G401 (cell line): ENCODE measurements around the gene METTL25B. TPM values are rescaled to one million over a fixed set of nuclear protein-coding genes. Genes with fewer than 3 reads are reported as not detected.

ENCODE experiments used
- DNase-seq: peaks from one replicate; pipeline ENCODE4 v3.0.0-alpha.2; 2015; ENCODE audit warnings: low spot score
- in situ Hi-C: cut with HindIII; loops from 2 replicates; pipeline ENCODE4 v1.10.0; 2016; ENCODE audit warnings: low sequenced_read_pairs, mixed read lengths
- total RNA-seq: library from RNA; depleted of rRNA; stranded (reverse); fragments of >200 nt; shearing (Covaris generic); gene quantifications from 2 replicates; pipeline ENCODE4 v1.2.3, GENCODE V29; 2014

Gene METTL25B
- total RNA-seq, 1 experiment from 2014 or later: 54.8 TPM

DNA sequence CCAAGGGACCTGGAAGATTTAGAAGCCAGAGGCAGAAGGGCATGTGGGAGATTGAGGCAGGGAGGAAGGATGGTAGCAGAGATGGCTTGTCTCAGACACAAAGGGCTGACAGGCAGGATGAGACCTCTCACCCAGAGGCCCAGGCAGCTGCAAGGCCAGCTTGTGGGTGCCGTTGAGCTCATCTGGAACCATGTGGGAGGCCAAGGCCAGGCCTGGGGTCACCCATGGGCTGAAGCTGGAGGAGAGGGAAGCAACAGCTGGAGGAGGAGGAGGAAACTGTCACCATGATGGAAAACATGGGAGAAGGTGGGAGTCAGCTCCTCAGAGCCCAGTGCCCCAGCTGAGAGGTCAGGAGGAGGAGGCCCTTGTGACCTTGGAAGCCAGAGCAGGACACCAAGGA lies 29.3 kb upstream of the METTL25B start:
- DNase-seq: no peak
- in situ Hi-C loops: no loop called here

DNA sequence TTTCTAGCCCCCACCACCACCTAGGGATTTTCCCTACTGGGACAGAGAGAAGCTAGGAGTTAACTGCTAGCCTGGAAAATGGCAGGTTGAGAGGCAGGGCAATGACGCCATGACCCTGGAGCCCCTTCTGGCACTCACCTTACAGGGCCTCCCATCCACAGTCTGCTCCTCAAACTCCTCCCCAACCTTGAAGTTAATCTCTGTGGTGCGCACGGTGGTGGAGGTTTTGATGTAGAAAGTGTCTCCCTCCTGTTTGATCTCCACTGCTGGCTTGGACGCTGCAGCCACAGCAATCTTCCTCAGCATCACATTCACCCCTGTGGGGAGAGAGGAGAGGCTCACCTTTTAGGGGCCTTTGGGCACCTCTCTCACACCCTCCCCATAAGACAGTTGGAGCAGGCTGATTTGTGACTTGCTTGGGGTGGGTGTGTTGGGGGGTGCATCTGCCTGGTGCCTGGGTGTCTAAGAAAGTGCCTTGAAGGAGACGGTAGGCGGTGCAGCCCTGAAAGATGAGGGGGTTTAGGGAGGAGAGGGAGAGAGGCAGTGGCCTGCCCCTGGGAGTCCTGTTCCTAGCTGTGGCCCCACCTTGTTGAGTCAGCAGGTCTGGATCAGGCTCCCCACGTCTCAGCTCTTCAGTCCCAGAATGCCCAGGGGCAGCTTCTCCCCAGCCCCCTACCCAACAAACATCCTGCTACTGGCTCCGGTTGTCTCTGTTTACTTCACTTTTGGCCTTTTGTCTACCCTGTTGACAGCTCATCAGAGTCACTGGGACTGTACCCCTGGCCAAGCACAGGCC lies 27.3 kb upstream of the METTL25B start:
- no peak for DNase-seq
- in situ Hi-C loops: no loop called here

DNA sequence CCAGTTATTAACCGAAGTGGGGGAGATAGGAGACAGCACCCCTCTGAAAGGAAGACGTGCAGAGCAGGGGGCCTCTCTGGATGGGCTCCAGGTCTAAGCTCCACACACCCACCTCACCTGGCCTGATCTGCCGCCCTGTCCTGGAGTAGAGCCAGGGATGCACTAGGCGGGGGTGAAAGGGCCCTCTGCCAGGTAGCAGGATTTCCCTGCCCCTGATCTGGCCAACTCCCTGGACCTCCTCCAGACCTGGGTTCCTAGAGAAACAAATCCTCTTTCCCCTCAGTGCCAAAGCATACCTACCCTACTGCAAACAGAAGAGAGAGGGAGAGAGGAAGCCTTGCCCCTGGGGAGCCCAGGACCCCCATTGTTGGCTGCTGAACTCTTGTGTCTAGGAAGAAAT lies 24.9 kb upstream of the METTL25B start:
- DNase-seq: no peak
- in situ Hi-C loops: no loop called here

DNA sequence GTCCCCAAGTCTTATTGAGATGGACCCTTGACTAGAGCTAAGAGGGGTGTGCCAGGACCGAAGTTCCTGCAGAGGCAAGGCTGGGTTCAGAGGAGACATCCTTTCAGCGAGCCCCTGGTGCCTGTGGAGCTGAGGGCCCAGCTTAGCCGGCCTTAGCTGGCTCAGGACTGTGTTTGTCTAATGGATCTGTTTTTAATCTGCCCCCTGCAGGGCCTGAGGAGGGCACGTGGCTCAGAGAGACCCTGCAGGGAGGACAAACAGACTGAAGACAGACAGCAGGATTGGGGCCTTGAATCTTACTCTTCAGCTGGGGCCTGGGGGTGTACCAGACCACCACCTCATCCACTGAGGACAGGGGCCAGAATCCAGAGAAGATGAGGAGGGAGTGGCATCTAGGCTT lies 24.5 kb upstream of the METTL25B start:
- in situ Hi-C loops: no loop called here
- DNase-seq: no peak

DNA sequence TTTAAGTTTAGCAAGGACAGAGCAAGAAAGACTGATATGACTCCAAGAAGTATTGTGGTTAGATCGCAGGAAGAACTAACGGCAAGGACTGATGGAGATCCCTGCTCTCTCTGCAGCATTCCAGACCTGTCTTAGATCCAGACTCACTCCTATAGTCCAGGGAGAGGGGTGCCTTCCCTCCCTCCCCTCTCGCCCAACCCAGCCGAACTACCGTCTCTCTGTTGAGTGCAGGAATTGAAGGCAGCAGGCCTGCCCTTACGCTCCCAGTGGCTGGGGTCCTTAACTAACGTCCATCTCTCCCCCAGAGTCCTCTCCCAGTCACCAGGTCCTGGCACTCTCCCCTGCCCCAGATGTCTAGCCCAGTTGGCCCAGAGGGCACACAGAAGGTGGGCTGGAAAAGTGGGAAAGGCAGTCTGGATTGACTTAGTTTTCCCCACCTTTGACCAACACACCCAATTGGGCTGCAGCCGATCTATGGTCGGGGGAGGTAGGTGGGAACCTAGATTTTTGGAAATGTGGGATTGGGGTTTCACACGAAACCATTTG lies 24.0 kb upstream of the METTL25B start:
- DNase-seq: no peak
- in situ Hi-C loops: no loop called here

DNA sequence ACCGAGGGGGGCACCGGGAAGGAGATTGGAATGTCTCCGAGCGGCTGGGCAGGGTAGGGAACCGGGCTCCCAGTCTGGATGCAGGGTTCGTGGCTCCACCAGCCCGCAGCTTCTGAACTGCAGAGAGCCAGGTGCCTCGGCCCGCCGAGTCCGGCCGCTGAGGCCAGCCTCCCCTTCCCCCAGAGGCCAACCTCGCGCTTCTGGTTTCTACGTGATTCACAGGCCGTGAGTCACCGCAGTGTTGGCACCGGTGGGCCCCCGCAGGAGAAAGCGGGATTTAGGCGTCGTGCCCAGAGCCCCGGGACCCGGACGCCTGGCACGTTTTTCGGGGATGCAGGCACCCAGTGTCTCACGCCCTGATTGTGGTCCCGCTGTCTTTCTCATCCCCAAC lies 23.3 kb upstream of the METTL25B start:
- in situ Hi-C loops: no loop called here
- no peak for DNase-seq

DNA sequence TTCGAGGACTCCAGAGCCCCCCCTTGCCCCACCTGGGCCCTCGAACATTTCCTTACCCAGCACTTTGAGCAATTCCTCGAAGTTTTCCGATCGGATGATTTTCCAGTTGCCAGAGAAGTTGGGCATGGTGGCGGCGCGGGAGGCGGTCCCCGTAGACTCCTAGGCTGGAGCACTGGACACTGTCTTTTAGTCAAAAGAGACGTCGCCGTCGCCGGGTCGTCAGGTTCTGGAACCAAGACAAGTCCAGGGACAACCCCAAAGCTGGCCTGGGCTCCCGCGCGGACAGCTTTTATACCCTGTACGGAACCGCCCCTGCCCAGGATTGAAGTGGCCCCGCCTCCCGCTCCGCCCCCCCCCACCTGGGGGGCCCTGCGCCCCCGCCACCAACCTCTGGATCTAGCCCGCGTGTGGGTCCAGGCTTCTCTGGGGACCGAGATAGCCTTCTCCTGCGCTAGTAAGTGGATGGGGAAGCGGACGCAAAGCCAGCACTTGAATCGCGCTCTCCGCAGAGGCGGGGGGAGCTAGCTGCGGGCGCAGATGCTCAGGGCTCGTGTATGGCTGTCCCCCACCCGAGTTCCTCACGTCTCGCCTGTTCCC lies 22.9 kb upstream of the METTL25B start, which contains the start of gene CRABP2:
Gene CRABP2, minus strand, starts transcription at position 263 of the 597 bp plus-strand sequence. Its CDS starts 137 bp downstream, at position 126.
- in situ Hi-C loops: no loop called here
- peak; percentile 55 for DNase-seq

DNA sequence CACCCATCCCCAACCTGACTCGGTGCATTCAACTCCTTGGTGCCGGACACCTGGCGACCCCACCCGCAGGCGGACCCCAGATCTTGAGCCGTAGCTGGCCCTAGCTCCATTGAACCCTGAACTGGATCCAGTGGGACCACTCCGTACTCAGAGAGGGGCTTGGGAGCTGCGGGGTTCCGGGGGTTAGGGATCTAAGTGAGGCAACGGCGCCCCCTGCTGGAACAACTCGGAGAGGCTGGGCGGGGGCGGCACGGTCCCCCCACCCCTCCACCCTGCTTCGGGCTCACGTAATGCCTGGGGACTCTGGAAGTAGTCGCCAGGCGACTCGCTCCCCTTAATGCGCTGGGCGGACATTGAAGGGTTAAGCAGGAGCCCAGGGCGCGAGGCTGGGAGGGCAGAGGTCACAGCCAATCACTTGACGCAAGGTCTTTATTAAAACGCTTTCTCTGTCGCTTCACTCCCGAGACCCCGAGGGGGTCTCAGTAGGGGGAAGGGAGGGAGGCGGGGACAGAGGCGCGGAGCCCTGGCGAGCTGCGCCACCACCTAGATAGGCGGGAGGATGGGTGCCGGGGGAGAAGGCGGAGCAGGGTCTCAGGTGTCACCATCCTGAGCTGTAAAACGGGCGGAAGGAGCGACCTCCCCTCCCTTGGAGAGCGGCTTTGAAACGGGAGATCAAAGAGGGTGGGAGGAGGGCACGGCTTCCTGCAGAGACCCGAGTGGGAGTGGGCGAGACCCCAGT lies 22.2 kb upstream of the METTL25B start:
- in situ Hi-C loops: no loop called here
- peak; percentile 70 for DNase-seq

DNA sequence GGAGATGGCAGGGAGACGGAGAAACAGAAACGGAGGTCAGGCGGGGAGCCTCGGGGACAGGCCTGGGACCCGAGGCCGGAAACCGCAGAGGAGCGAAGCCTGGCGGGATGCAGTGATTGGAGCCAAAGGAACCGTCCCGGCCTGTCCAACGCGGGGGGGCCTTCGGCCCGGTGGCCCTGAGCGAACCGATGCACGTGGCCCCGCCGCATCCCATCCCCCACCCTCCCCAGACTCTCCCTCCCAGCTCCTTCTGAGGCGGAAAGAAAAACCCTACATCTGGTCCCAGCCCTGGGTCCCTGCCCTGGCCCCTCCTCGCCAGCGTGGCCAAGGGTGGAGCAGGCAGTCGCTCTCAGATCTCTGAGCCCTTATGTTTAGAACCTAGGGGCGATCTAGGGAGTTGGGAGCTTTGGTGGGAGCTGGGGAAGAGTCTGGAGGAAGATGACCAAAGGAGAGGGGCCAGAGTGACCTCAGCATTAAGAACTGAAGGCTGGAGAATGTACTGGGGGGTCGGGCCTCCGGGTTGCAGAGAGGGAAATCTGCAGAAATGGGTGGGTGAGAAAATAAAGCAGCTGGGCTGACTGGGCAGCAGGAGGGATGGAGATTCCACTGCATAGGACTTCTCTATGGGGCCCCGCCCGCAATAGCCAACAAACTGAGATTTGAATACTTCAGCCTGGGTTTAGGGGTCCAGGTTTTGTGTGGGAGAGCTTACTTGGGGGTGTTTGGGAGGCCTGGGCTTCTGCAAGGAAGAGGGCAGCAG lies 21.4 kb upstream of the METTL25B start:
- in situ Hi-C loops: no loop called here
- peak; percentile 58 for DNase-seq

DNA sequence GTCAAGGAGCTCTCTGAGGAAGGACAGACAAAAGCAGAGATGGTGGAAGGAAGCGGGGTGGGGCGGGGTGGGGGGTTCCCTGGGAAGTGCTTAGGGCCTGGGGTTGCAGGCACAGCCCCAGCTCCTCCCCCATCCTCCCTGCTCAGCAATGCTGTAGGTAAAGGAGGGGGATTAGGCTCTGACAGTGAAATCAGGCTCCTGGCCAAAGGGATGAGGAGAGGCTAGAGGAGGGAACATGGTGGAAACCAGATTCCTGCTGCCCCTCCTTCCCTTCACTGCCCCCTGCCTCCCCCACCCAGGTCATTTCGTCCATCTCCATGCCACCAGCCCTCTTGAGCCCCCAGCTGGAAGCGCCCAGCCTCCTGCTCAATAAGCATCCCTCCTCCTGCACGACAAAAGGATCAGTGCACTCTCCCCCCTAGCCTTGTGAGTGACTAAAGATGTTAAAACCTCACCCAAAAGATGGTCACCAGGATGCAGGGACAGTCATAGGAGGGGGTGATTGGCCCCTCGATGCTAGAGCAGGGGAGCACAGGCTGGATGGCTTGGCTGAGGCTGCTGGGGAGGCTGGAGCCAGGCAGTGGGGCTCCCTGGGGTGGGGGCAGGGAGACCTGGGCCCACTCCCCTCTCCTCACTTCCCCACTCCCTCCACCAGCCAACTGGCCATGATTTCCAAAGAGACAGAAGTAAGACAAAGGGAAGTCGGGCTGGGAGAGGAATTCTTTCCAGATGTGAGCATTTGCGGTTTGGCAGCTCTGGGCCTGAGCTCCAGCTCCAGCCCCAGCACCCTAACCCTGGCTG lies 20.7 kb upstream of the METTL25B start:
- DNase-seq: peak; percentile 60
- in situ Hi-C loops: no loop called here

DNA sequence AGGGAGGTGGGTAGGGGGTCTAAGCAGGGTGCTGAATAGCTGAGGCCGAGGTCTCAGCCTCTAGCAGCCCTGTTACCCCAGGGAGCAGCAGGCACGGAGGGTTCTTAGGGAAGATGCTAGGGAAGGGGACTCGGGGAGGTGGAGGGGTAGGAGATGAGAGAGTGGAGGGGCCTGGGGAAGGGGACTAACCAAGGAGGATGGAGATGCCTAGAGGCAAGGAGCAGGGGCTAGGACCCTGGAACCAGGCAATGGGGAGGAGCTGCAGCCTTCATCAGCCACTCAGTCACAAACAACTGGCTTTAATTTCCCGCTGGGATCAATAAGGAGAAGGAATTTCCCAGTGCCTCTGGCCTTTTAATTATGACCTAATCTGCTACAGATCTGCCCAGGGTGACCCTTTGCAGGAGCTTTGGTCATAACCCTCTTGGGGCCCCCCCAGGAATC lies 20.0 kb upstream of the METTL25B start:
- in situ Hi-C loops: no loop called here

DNA sequence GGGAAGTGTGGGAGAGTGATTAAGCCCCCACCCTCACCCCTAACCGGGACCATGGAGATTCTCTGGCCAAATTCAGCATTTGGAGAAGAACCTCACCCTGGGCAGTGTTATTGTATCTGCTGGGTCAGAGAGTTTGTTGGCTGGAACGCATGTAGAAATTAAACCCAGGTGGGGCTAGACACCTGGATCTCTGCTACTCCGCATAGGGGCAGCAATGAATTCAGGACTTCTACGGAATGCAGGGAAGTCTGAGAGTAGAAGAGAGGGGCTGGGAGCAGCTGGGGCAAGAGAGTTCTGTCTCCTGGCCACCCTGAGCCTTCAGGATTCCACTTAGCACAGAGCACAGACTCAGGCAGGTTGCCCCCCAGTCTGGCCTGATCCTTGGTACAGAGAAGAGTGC lies 19.2 kb upstream of the METTL25B start:
- in situ Hi-C loops: no loop called here
- DNase-seq: no peak

More for the DNA sequence above, 20.0 kb upstream of the METTL25B start:
- peak; percentile 71 for DNase-seq

DNA sequence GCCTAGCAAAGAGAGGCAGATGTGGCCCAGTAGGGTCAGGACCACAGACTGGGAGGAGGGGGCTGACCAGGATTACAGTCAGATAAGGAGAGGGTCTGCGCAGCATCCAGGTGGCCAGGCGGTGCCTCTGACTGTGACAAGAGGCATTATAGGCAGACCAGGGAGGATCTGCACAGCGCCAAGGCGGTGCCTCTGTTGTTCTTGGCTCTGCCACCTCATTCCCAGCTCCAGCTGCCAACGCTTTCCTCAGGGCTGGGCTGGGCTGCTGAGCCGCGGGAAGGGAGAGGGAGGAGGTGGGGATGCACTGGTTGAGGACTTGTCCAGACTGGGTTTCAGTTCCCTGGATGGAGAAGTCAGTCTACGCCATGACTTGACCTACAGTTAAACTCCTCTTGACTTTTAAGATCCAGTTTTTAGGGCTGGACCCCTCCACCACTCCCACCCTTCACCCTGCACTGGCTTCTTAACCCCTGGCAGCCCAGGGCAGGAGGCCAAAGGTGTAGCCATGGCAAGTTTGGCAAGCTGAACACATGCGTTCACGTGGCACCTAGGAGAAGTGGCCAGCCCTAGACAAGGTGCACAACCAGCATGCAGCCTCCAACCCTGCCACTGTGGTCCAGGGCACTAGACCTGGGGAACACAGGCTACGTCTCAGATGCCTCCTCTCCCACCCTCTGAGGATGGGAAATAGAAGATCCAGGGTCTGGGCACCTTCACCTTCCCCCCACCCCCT lies 18.3 kb upstream of the METTL25B start:
- no peak for DNase-seq
- in situ Hi-C loops: no loop called here

DNA sequence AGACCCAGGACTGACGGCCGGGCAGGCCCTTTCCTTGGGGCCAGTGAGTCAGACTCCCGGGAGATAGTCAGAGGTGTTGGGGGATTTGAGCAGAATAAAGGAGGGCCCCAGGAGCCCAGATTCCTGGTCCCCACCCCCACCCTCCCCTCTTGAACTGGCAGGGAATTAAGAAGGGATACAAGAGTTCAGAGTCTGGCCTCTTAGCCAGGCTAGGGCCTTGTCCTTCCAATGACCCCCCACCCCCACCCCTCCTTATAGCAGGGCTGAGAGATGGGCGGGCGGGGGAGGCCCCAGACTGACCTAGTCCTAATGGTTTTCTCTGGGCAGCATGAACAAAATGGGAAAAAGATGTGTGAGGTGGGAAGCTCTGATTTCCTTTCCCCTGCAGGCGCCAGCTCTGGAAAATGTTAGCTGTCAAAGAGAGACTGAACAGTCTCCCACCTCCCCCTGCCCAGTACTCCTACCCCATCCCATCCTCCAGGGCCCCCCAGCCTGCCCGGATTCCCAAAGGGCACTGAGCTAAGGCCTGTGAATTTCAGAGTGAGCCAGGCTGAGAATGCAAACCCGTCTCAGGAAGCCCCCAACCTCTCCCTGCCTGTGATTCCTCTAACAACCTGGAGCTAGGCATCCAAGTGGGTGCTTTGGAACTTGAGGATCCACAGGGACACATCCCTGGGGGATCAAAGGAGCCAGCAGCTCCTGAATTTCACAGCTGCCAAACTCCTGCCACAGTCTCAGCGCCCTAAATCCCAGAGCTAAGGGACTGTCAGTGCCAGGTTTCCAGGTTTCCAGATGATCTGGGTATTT lies 17.1 kb upstream of the METTL25B start:
- in situ Hi-C loops: no loop called here
- no peak for DNase-seq

DNA sequence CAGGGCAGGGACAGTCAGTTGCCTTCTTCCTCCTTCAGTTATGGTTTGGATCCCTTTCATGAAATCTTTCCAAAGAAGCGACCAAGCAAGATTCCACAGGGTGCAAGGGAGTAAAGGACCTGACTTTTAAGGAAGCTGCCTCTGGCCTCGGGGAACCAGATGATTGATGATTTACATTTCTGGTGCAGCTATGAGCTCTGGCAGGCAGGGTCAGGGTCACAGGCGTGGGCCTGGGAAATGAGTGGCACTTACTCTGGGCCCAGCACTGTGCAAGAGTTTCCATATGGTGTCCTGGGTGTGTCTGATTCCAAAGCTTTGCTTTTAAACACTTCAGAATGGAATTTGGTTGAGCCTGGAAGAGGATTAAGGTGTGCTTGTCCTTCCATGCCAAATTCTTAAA lies 15.6 kb upstream of the METTL25B start:
- DNase-seq: no peak
- in situ Hi-C loops: no loop called here

DNA sequence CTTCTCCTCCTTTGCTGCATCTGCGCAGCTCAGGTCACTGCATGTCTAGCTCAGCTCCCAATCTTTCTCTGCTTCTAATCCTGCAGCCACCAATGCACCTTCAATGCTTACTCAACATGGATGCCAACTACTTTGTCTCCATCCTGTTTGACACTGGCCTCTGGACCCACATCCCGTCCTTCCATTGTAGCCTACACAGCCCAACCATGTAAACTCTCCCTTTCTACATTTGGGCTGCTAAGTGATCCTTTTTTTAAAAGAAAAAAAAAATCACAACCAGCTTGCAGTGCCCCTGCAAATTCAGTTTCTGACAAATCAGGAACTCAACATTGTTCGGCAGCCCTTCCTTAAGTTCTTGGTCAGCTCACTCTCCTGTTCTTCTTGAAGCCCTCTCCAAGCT lies 13.4 kb upstream of the METTL25B start:
- no peak for DNase-seq
- in situ Hi-C loops: no loop called here

DNA sequence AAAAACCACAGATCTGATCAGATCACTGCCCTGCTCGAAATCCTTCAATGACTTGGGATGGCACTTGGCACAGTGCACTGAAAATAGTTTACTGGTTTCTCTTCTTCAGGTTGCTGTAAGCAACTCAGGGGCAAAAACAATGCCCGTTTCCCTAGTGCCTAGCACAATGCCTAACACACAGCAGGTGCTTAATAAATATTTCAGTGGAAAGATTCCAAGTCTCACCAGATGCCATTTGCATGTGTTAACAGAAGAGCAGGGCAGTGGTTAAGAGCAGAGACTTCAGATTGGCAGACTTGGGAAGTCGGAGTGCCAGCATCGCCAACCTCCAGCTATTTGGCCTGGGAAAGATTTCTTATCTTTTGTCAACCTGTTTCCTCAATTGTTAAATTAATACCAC lies 10.9 kb upstream of the METTL25B start:
- DNase-seq: no peak
- in situ Hi-C loops: no loop called here
